ENCODE data around the gene MBD5. TPM values are rescaled to one million over a fixed set of nuclear protein-coding genes. Genes with fewer than 3 reads are reported as not detected.

The MBD5 gene
- total RNA-seq, 1 experiment from 2014 or later: 25.1 TPM

Small RNAs within 50 kb of the gene (small RNA-seq; reads per million reads assigned to genes)
- gene RF00554: 0 to 0.02 reads per million in 2 experiments

Other genes starting within 250 kb of the MBD5 start
- 6.6 and 10.3 TPM in 2 replicates for gene ACVR2A, start 176.1 kb upstream of the MBD5 start, total RNA-seq (2014; rRNA removed; shearing (Covaris generic))
- 68.8 and 84.6 TPM in 2 replicates for gene ORC4, start 354 bp upstream of the MBD5 start, total RNA-seq (2014; rRNA removed; shearing (Covaris generic))